Measurements from ENCODE around the gene RGCC.

DNA sequence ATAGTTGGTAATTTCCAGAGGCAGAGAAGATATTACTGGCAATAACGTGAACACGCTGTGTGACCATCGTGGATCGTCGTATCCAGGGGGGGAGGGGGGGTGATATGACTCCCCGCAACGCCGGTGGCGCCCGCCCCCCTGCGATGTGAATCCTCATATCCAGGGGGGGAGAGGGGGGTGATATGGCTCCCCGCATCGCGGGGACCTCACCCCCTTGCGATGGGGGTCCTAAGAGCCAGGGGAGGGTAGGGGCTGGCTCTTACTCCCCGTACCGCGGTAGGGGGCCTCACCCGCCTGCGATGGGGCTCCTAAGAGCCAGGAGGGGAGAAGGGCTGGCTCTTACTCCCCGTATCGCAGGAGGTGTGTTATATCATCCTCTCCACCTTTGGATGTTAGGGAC, 31.3 kb upstream of the RGCC start:
- TF ChIP-seq, protein P1, sequence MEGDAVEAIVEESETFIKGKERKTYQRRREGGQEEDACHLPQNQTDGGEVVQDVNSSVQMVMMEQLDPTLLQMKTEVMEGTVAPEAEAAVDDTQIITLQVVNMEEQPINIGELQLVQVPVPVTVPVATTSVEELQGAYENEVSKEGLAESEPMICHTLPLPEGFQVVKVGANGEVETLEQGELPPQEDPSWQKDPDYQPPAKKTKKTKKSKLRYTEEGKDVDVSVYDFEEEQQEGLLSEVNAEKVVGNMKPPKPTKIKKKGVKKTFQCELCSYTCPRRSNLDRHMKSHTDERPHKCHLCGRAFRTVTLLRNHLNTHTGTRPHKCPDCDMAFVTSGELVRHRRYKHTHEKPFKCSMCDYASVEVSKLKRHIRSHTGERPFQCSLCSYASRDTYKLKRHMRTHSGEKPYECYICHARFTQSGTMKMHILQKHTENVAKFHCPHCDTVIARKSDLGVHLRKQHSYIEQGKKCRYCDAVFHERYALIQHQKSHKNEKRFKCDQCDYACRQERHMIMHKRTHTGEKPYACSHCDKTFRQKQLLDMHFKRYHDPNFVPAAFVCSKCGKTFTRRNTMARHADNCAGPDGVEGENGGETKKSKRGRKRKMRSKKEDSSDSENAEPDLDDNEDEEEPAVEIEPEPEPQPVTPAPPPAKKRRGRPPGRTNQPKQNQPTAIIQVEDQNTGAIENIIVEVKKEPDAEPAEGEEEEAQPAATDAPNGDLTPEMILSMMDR (IDR thresholded peaks at IDR 0.05), result no peak
- TF ChIP-seq POLR2A (IDR thresholded peaks at IDR 0.05), result no peak
